OCI-LY1 (cell line): Measurements from ENCODE around the gene TNFRSF6B.
A peak's percentile ranks its signal among the peaks of the same experiment; 100 is the strongest.
"Not testable (repeated sequence)": the region's sequence is repeated elsewhere in the genome, so short reads cannot be mapped to it uniquely, and the experiment has no call there.

Experiments used
- H2AFZ ChIP-seq: fragments of 200-600 bp; sonication (generic), shearing (Covaris generic); 2 replicates; pipeline ENCODE4 v1.6.0; 2014; ENCODE audit warnings: antibody characterized with exemption, mild to moderate bottlenecking, low read length
- H3F3A ChIP-seq: fragments of 200-600 bp; sonication (generic), shearing (Covaris generic); 2 replicates; pipeline ENCODE4 v1.6.0; 2014; ENCODE audit warnings: mild to moderate bottlenecking, antibody characterized with exemption, low read length, moderate library complexity; ENCODE audit not compliant: insufficient read depth
- H3K27ac ChIP-seq: fragments of 200-600 bp; sonication (generic); 2 replicates; pipeline ENCODE4 v1.5.1; 2014; ENCODE audit warnings: low read length, mixed run types, mild to moderate bottlenecking, low read depth; ENCODE audit not compliant: poor library complexity, severe bottlenecking
- H3K27me3 ChIP-seq: fragments of 200-600 bp; sonication (generic); 2 replicates; pipeline ENCODE4 v1.6.0; 2014; ENCODE audit warnings: antibody characterized with exemption, mild to moderate bottlenecking, low read length, moderate library complexity; ENCODE audit not compliant: insufficient read depth
- H3K36me3 ChIP-seq: fragments of 200-600 bp; sonication (generic); 2 replicates; pipeline ENCODE4 v1.6.1; 2014; ENCODE audit warnings: mild to moderate bottlenecking, antibody characterized with exemption, low read length, moderate library complexity, mixed read lengths; ENCODE audit not compliant: insufficient read depth
- H3K4me1 ChIP-seq: fragments of 200-600 bp; sonication (generic); 2 replicates; pipeline ENCODE4 v1.5.1; 2014; ENCODE audit warnings: mild to moderate bottlenecking, low read length, moderate library complexity; ENCODE audit not compliant: insufficient read depth, severe bottlenecking
- H3K4me2 ChIP-seq: fragments of 200-600 bp; sonication (generic), shearing (Covaris generic); 2 replicates; pipeline ENCODE4 v1.6.1; 2014; ENCODE audit warnings: low read length
- H3K4me3 ChIP-seq: fragments of 200-600 bp; sonication (generic); 2 replicates; pipeline ENCODE4 v1.5.1; 2014; ENCODE audit warnings: low read length, low read depth, mild to moderate bottlenecking, mixed read lengths; ENCODE audit not compliant: poor library complexity, severe bottlenecking
- H3K79me2 ChIP-seq: fragments of 200-600 bp; shearing (Covaris generic); 2 replicates; pipeline ENCODE4 v1.6.1; 2016; ENCODE audit warnings: mixed run types, low read length, mixed read lengths; ENCODE audit not compliant: insufficient read depth
- H3K9ac ChIP-seq: fragments of 200-600 bp; sonication (generic), shearing (Covaris generic); 2 replicates; pipeline ENCODE4 v1.6.1; 2014; ENCODE audit warnings: mild to moderate bottlenecking, low read length, mixed read lengths
- H3K9me2 ChIP-seq: fragments of 200-600 bp; sonication (generic), shearing (Covaris generic); 2 replicates; pipeline ENCODE4 v1.6.1; 2014; ENCODE audit warnings: low read depth, mild to moderate bottlenecking, low read length, mixed read lengths
- H3K9me3 ChIP-seq: fragments of 200-600 bp; shearing (Covaris generic); 2 replicates; pipeline ENCODE4 v1.6.1; 2014; ENCODE audit warnings: low read length, mixed read lengths
- H4K20me1 ChIP-seq: fragments of 200-600 bp; sonication (generic), shearing (Covaris generic); 2 replicates; pipeline ENCODE4 v1.6.0; 2016; ENCODE audit warnings: mild to moderate bottlenecking, low read length; ENCODE audit not compliant: insufficient read depth
- CTCF ChIP-seq: fragments of 200-600 bp; sonication (generic), shearing (Covaris generic); IDR thresholded peaks from 2 replicates; pipeline ENCODE4 v1.5.1; 2017; ENCODE audit warnings: mild to moderate bottlenecking, antibody characterized with exemption, low read length, moderate library complexity, mixed read lengths
- EZH2 ChIP-seq: fragments of 200-600 bp; sonication (generic), shearing (Covaris generic); IDR thresholded peaks from 2 replicates; pipeline ENCODE4 v1.8.0; 2017; ENCODE audit warnings: borderline replicate concordance, mixed run types, mild to moderate bottlenecking, antibody characterized with exemption, low read length, moderate library complexity, mixed read lengths

TNFRSF6B gene

GRCh38 chr20:63718996-63719395 is 22.5 kb downstream of the TNFRSF6B start:
- no peak for TF ChIP-seq EZH2
- TF ChIP-seq CTCF: no peak
- H3K79me2 ChIP-seq: 0 out of 2 replicates have a peak, but pooled peaks cover 10% of the 10 kb centered on the region
- H3K36me3 ChIP-seq: peaks cover 74% of the 10 kb centered on the region
- no peaks in the 10 kb centered on the region for H3F3A ChIP-seq
- no peaks in the 10 kb centered on the region for H4K20me1 ChIP-seq
- H3K4me1 ChIP-seq: no peaks in the 10 kb centered on the region
- no peak overlapping the region for H3K27ac ChIP-seq
- peaks cover 15% of the 10 kb centered on the region for H3K9me3 ChIP-seq
- no peak overlapping the region for H2AFZ ChIP-seq
- no peaks in the 10 kb centered on the region for H3K27me3 ChIP-seq
- H3K4me2 ChIP-seq: no peak overlapping the region
- no peak overlapping the region for H3K4me3 ChIP-seq
- no peak overlapping the region for H3K9ac ChIP-seq
- H3K9me2 ChIP-seq: no peaks in the 10 kb centered on the region

- not testable (repeated sequence) for H3K9me3 ChIP-seq, H3K9me2 ChIP-seq, H3F3A ChIP-seq, H3K4me2 ChIP-seq, H3K79me2 ChIP-seq, H3K4me3 ChIP-seq, H3K27me3 ChIP-seq, H3K9ac ChIP-seq, H4K20me1 ChIP-seq, H3K27ac ChIP-seq, H2AFZ ChIP-seq
- H3K36me3 ChIP-seq: peaks cover 58% of the 10 kb centered on the region
- H3K4me1 ChIP-seq: peaks cover 17% of the 10 kb centered on the region
These were observed 26.6 kb downstream of the TNFRSF6B start for GRCh38 chr20:63722967-63723622.

- H2AFZ ChIP-seq, H3K9me2 ChIP-seq, H3F3A ChIP-seq, H3K79me2 ChIP-seq, H4K20me1 ChIP-seq, H3K27me3 ChIP-seq, H3K9me3 ChIP-seq: not testable (repeated sequence)
- Histone ChIP-seq H3K4me3 (peak overlapping the region; percentile 12), H3K27ac (peak overlapping the region; percentile 91), H3K4me2 (peak overlapping the region; percentile 21; the same call in 1 of the 2 replicates), H3K4me1 (peaks cover 44% of the 10 kb centered on the region), H3K9ac (peak overlapping the region; percentile 15; the same call in 1 of the 2 replicates), H3K36me3 (peaks cover 29% of the 10 kb centered on the region)
These were observed 33.8 kb downstream of the TNFRSF6B start for GRCh38 chr20:63730189-63730733.

- no peaks in the 10 kb centered on the region for H3K9me2 ChIP-seq
- peaks cover 52% of the 10 kb centered on the region for H3K4me1 ChIP-seq
- no peaks in the 10 kb centered on the region for H4K20me1 ChIP-seq
- H3K4me3 ChIP-seq: no peak overlapping the region
- no peaks in the 10 kb centered on the region for H3K9me3 ChIP-seq
- no peak overlapping the region for H2AFZ ChIP-seq
- peak overlapping the region; percentile 18; the same call in 1 of the 2 replicates for H3K9ac ChIP-seq
- peaks cover 29% of the 10 kb centered on the region for H3K36me3 ChIP-seq
- TF ChIP-seq EZH2 (no peak), CTCF (no peak)
- no peaks in the 10 kb centered on the region for H3K27me3 ChIP-seq
- H3K4me2 ChIP-seq: peak overlapping the region; percentile 15; the same call in 1 of the 2 replicates
- H3K79me2 ChIP-seq: no peaks in the 10 kb centered on the region
- H3K27ac ChIP-seq: peak overlapping the region; percentile 91
- H3F3A ChIP-seq: 0 out of 2 replicates have a peak, but pooled peaks cover 6% of the 10 kb centered on the region
These were observed 35.0 kb downstream of the TNFRSF6B start for GRCh38 chr20:63731410-63731809.
